Measurements from ENCODE around the gene CHST11.
"Not testable (repeated sequence)": the region's sequence is repeated elsewhere in the genome, so short reads cannot be mapped to it uniquely, and the experiment has no call there.

CHST11 gene

GRCh38 chr12:104526751-104527150 is 70.0 kb downstream of the CHST11 start:
- DNase-seq (ENCODE audit: low read depth in 2 of 2): no peak

GRCh38 chr12:104527653-104528052 is 70.9 kb downstream of the CHST11 start:
- not testable (repeated sequence) for DNase-seq (ENCODE audit: low read depth in 2 of 2)

GRCh38 chr12:104529130-104529874 is 72.6 kb downstream of the CHST11 start:
- no peak for DNase-seq (ENCODE audit: low read depth in 2 of 2)

DNA sequence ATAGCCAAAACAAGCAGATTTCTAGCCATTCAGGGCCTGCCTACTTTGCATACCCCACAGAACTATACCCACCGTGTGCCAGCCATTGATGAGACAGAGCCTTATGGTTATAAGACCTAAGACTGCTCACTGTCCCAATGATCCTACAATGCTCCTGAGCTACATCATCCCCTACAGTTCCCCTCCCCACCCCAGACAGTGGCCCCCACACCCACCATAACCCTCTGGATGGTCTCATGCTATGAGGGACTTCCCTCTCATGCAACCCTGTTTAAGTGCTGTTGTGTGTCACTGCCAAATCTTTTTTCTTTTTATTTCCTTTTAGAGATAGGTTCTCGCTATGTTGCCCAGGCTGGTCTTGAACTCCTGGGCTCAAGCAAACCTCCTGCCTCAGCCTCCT is 75.9 kb downstream of the CHST11 start:
- DNase-seq (ENCODE audit: low read depth in 2 of 2): no peak

GRCh38 chr12:104533134-104533533 is 76.4 kb downstream of the CHST11 start:
- DNase-seq (ENCODE audit: low read depth in 2 of 2): no peak

DNA sequence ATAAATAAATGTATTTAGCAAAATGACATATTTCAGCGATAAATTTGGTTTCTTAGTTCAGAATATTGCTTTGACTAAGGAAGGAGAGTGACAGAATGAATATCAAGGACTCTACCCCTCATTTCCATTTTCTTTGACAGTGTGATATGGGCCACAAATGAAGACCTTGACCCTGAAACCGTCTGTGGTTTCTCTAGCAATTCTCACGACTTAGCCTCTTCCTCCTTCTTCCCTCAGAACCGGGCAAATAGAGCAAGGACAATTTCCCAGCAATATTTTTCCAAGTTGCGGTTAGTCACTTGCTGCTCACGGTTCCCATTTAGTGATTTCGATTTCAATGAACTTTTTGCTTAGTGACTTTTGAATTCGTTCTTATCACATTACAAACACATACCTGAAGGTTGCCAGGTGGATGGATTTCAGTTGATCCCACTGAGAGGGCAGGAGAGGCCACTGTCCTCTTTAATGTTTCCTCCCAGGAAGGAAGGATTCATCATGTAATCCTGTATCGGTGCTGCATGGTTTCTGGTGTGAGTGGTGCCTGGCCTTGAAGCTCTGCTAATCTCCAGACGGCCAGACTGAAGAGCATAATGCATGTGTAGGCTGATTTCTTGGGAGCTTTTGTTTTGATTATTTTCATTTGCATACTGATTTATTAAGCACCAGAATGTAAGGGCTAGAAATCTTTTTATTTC is 77.6 kb downstream of the CHST11 start:
- no peak for DNase-seq (ENCODE audit: low read depth in 2 of 2)

- DNase-seq (ENCODE audit: low read depth in 2 of 2): no peak
Observed at GRCh38 chr12:104534857-104535248, 78.1 kb downstream of the CHST11 start.

DNA sequence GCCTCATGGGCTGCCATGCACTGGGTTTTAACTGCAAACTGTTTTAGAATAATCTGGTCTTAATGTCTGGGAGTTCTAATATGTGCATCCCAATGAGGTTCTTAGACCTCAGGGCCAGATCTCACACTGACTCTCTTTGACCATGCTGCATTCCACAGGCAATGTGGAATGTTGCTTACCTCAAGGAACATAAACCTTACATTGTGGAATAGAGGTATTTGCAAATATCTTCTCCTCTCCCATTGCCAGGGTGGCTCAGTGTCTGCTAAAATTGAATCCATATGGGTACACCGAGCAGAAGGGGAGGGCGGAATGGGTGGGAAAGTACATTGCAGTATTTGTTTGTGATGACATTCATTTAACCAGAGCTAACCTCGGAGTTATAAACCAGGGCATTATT is 78.6 kb downstream of the CHST11 start:
- no peak for DNase-seq (ENCODE audit: low read depth in 2 of 2)

DNA sequence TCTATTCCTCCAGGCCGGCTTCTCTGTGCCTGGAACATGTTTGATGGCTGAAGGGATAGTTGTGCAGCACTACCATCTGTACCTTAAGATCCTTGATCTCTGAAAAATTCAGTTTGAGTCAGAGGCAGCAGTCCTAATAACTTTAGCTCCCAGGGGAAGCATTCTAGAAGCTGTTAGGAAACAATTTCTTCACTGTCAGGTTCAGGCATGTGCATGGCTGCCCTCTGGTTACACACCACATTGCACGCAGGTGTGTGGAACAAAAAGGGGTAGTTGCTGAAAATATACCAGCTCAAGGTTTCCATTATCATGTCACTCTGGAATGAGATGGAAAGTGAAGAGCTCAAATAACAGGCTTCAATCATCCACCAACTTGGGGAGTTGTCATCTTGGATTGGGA is 80.1 kb downstream of the CHST11 start:
- no peak for DNase-seq (ENCODE audit: low read depth in 2 of 2)

GRCh38 chr12:104538056-104538455 is 81.3 kb downstream of the CHST11 start:
- DNase-seq (ENCODE audit: low read depth in 2 of 2): no peak

DNA sequence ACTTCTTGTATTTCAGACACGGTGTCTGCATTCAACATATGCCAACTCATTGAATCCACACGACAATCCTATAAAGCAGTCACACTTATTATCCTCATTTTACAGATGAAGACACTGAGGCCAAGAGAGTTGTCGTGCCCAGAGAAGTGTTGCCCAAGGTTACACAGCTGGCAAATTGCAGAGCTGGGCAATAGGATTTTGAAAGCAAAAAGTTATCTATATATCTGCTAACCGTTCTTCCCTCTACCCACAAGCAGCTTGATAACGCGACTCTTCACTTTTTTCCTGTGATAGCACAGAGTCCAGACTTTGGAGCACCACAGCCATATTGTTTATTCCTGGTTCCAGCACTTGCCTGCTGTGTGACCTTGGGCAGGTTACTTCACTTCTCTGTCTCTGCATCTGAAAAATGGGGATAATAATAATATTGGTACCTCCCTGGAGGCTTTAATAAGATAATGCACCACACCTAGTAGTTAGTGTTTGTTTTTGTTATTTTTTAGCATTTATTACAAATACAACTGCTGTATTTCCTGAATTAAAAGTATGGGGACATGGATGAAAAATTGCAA is 82.2 kb downstream of the CHST11 start:
- DNase-seq (ENCODE audit: low read depth in 2 of 2): no peak

DNA sequence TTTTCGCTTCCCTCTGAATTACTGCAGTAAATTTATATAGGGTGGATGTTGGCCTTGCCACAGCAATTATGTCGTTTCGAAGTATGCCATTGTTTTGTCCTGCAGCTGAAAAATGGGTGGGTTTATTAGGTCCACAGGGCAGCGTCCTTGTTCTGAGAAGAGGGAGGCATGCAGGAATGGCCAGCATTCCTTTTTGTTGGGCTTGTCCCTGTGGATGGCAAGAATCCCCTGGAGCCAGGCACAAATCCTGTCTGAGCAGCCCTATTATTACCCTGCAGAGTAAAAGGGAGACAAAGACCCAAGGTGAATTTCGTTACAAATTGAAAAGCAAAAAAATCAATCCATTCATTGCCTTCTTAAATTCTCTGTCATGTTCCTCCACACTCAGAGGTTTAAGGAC is 88.1 kb downstream of the CHST11 start:
- DNase-seq (ENCODE audit: low read depth in 2 of 2): no peak

DNA sequence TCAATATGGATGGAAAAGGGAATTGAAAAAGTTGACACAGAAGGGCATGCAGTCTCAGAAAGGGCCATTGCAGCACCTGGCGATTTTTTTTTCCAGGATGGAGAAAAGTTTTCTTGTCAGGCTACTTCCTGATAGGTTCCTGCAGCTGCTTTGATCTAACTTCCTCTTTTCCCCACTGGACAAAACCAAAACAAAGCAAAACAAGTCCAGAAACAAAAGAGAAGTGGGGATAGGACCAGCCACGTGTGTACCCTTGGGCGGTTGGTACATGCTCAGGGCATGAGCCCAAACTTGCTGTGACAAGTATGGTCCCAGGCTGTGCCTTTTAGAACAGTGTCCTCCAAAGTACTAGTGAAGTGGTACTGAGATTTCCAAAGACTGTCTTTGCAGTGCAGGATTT is 89.8 kb downstream of the CHST11 start:
- DNase-seq (ENCODE audit: low read depth in 2 of 2): no peak

- no peak for DNase-seq (ENCODE audit: low read depth in 2 of 2)
Observed at GRCh38 chr12:104547235-104547634, 90.5 kb downstream of the CHST11 start.

- DNase-seq (ENCODE audit: low read depth in 2 of 2): no peak
Observed at GRCh38 chr12:104549815-104550480, 93.2 kb downstream of the CHST11 start.

GRCh38 chr12:104551313-104551931 is 94.7 kb downstream of the CHST11 start:
- DNase-seq (ENCODE audit: low read depth in 2 of 2): no peak

GRCh38 chr12:104553421-104553820 is 96.7 kb downstream of the CHST11 start:
- DNase-seq (ENCODE audit: low read depth in 2 of 2): no peak

DNA sequence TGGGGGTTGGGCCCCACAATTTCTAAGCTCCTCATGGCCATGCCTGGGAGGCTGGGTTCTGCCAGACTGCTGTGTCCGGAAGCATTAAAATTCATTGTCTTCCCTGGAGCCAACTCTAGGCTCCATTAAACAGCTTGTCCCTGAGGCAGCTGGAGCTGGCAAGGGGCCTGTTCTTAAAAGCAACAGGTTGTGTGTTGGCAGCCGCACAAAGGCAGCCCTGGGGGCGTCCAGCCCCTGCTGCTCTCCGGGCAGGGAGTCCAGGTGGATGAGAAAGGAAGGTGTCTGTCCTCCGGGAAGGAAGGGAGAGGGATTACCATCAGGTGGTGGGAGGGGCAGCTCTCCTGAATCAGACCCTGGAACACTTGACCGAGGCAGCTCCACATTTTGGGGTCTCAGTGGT is 98.9 kb downstream of the CHST11 start:
- no peak for DNase-seq (ENCODE audit: low read depth in 2 of 2)

- DNase-seq (ENCODE audit: low read depth in 2 of 2): no peak
Observed at GRCh38 chr12:104557488-104558195, 100.9 kb downstream of the CHST11 start.

GRCh38 chr12:104560881-104561280 is 104.1 kb downstream of the CHST11 start:
- DNase-seq (ENCODE audit: low read depth in 2 of 2): no peak

GRCh38 chr12:104562763-104563162 is 106.0 kb downstream of the CHST11 start:
- DNase-seq (ENCODE audit: low read depth in 2 of 2): no peak
